ENCODE data around the gene THSD7A.

THSD7A gene

GRCh38 chr7:11811709-11812108 lies 20.3 kb downstream of the THSD7A start:
- no peak for DNase-seq

DNA sequence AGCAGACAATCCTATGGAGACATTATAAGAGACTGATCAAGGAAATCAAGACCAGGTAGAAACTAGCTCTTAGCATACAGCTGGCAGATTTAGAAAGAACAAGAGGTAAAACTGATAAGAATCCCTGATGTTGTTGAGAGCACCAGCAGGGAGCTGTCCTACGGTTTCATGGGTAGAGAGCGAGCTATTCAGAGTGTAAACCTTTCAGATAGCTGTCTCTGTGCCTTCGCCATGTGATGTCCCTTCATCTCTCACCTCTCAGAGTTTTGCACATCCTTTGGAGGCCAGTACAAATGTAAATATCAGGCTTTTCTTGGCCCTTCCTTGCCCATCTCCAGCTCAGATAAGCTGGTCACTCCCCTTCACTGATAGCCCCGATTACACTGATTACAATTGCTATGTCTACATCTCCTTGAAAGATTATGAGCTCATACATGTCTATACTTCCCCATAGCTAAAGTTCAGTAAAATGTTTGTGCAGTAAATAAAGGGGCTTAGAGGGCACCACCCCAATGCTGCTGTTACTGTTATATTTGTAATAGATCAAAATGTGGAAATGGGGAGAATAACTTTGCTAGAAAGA lies 21.9 kb downstream of the THSD7A start:
- DNase-seq, result no peak

DNA sequence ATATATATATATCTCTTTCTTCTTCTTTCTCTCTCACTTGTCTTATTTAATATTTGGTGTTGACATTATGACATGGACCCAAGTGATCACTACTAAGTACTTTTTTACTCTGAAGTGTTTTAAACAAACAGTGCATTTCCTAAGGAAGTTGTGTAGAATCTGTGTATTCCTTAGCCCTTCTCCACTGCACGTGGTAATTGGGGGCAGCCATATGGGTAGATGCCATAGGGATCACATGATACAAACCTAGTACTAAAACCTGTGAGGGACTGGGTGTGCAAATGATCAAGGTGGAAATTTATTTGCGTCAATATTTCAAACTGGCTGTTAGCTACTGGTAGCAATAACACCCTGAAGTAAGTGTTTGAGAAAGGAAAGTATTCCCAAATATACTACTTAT lies 25.0 kb downstream of the THSD7A start:
- DNase-seq, result no peak

GRCh38 chr7:11804621-11805020 lies 27.4 kb downstream of the THSD7A start:
- no peak for DNase-seq

- DNase-seq, result no peak
Observed at GRCh38 chr7:11795231-11795630, 36.8 kb downstream of the THSD7A start.

GRCh38 chr7:11792166-11792565 lies 39.8 kb downstream of the THSD7A start:
- DNase-seq, result no peak

DNA sequence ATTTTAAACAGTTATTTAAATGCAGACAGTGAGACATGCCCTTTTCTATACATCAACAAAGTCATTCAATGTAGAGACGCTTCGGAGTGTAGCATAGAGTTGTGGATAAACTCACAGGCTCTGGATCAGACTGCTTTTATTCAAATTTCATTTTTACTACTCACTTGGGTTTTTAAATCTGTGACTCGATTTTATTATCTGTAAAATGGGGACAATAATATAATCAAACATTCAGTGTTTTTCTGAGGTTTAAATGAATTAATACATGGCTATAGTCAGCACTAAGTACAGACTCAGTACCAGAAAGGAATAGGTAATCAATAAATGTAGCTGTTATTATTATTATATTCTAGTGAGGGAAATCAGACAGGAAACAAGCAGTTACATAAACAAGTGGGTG lies 43.4 kb downstream of the THSD7A start:
- DNase-seq, result no peak

GRCh38 chr7:11787534-11787933 lies 44.5 kb downstream of the THSD7A start:
- DNase-seq, result no peak

DNA sequence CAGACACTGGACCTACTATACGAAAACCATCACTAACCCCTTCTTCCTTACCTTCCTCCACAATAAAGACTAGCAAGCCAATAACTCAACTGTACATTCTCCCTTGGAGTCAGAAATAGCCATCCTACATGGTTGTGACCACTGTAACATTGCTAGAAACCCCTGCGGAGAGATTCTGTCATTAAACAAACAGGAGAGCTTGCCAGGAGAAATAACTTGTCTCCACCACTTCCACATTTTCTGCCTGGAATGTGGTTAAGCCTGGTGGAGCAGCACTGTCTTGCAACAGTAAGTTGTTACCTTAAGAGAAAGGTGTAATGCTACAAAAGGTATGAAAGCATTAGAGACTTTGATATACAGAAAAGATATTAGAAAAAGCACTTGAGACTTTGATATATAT lies 45.8 kb downstream of the THSD7A start:
- DNase-seq, result no peak

DNA sequence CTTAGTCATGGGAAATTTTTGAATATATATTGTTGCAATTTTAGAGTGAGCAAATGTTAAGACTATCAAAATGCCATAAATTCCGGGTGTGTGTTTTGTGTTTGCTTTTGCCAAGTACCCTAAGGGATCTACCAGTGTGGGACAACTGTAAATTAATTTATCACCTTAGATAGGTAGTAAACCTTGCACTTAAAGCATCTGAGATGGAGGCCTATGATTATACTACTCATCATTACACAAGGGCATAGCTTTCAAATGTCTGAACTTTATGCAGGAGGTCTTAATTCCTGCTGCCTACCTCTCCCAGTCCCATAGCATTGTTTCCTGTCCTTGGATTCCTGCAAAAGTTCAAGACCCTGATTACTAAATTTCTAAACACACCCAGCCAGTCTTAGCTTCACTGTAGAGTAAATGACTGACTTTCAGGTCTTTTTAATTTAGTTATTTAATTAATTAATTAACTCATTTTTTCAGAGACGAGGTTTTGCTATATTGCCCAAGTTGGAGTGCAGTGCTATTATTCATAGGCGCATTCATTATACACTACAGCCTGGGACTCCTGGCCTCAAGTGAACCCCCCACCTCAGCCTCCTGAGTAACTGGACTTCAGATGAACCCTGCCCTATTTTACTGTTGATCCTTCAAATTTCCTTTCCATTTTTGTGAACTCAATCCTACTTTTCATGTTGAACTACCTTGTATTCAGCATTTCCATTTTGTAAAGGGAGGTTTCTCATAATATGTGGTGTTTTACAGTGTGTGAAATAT lies 47.0 kb downstream of the THSD7A start:
- no peak for DNase-seq

DNA sequence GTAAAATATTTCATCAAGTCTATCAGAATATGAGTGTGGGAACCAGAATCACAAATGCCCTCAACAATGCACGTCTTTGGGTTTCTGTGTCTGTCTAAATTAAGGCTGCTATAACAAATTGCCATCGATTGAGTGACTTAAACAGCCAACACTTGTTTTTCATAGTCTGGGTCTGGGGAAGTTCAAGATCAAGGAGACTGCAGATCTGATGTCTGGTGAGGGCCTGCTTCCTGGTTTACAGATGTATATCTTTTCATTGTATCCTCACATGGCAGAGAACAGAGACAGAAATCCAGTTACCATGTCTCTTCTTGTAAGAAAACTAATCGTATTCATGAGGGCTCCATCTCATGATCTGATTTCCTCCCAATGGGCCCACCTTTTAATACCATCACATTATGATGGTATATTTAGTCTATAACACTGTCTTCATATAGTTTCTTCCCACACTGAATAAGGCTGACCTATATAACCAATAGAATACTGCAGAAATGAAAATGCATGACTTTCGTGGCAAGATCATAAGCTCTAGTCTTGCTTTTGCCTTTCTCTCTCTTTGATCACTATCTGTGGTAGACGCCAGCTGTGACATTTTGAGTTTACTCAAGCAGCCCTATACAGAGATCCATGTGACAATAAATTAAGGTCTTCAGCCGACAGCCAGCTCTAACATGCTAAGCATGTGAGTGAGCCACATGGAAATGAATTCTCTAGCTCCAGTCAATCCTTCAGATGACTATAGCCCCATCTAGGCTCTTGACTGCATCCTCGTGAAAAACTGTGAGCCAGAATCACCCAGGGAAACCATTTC lies 51.9 kb downstream of the THSD7A start:
- no peak for DNase-seq

- DNase-seq, result no peak
Observed at GRCh38 chr7:11776039-11776438, 56.0 kb downstream of the THSD7A start.

- no peak for DNase-seq
Observed at GRCh38 chr7:11775401-11775800, 56.6 kb downstream of the THSD7A start.

GRCh38 chr7:11768263-11768662 lies 63.7 kb downstream of the THSD7A start:
- DNase-seq, result no peak

GRCh38 chr7:11767148-11767547 lies 64.8 kb downstream of the THSD7A start:
- no peak for DNase-seq

DNA sequence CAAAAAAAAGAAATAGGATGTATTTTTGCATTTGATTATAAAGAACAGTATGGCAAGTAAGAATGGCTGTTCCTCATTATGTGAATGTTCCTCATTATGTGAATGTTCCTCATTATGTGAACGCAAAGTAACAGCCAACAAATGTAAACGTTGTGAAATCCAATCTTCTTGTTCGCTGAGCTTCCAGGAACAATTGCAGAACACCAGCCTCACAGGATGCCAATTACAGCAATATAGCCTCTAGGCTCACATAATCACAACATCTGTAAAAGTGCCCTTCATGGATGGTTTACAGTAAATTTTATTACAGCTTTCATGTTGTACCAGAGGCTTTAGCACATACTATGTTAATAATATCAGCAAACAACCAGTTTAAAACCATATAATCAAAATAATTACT lies 71.6 kb downstream of the THSD7A start:
- DNase-seq, result peak; percentile 28

DNA sequence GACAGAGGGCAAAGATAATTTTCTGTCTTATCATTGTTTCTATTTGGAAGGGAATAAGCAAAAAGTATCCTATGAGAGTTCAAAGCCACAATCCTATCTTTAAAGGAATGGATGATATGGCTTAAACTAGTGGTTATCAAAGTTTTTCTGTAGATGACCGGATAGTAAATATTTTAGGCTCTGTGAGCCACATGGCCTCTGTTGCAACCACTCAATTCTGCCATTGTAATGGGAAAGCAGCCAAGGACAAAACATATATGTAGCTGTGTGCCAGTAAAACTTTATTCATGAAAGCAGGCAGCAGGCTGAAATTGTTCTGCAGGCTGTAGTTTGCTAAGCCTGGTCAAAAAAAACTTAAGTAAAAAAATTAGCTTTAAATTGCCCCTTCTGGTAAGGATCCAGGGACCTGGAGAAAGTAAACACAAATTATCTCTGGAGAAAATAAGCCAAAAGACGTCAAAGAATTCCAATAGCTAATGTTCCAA lies 73.3 kb downstream of the THSD7A start:
- no peak for DNase-seq

DNA sequence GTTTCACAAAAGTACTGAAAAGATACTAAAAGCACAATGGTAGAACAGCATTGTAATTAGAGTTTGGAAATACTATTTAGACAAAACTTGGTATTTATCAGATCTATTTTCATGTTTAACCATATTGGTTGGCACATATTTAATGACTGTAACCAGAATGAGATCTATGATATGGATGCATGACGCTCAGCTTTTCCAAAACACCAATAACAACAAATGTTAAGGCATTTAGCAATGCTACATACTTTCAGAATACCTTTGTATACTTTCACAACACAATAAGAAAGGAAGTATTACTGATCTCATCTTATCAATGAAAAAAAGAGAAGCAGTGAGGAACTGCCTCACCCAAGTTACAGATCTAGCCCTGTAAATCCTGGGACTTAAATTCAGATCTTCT lies 74.8 kb downstream of the THSD7A start:
- no peak for DNase-seq

DNA sequence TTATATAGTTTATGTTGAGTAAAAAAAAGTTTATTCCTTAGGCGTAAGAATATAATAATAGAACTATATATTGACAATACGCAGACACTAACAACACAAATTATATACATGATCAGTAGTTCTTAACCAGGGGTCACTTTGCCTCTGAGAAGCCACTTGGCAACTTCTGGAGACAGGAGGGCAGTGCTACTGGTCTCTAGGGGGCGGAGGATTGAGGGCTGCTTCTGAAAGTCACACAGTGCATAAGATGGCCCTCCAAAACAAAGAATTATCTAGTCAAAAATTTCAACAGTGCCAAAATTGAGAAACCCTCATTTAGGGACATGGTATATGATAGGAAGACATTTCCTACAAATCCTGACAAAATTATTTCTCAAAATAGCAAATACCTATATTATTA lies 77.1 kb downstream of the THSD7A start:
- DNase-seq, result no peak

- no peak for DNase-seq
Observed at GRCh38 chr7:11754123-11754522, 77.9 kb downstream of the THSD7A start.

DNA sequence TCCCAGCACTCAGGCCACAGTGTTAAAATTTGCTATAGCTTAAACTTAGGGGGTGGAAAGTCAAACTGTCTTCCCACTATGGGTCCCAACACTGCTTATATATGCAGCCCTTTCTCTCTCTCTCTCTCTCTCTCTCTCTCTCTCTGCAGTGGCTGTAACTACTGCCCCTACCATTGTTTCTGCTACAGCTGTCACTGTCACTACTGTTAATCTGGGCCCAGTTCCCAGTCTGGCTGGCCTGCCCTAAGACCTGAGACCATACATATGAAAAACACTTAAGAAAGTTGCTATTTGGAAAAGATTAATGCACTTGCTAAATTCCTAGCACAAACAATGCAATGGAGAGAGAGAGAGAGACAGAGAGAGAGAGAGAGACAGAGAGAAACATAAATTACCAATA lies 78.6 kb downstream of the THSD7A start:
- no peak for DNase-seq

DNA sequence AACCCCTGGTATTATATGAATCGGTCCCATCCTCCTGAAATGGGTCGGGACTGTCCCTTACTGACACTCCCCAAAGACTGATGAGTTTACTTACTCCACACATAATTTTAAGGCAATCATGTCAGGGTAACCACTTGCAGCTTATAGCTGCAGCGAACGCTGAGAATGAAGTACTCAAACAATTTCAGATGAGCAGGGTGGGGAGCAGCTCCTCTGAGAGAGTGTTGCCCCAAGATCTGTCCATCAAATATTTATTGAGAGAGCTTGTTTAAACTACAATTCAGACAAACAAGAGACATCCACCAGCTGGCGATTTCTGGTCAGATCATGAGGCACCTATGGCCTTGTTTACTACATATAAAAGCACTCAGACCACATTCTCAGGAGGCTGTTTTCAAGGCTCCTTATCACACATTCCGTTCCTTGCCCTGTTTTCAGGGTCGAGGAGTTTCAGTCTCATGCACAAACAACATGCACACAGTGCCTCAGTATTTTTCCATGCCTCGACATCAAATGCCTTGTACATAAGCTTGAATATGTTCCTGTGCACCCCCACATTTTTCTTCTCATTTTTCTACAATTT lies 80.1 kb downstream of the THSD7A start:
- DNase-seq, result no peak

GRCh38 chr7:11751315-11751714 lies 80.7 kb downstream of the THSD7A start:
- no peak for DNase-seq

- no peak for DNase-seq
Observed at GRCh38 chr7:11750191-11750590, 81.8 kb downstream of the THSD7A start.
